Motor neuron (in vitro differentiated cells): Measurements from ENCODE around the gene GPR108. TPM values are rescaled to one million over a fixed set of nuclear protein-coding genes. Genes with fewer than 3 reads are reported as not detected.

ENCODE experiments used
- total RNA-seq, 8 experiments: library from RNA; unstranded; fragments of 300-600 nt; gene quantifications; 2 replicates each; pipeline versions ENCODE4 v1.2.3 to v1.2.4, GENCODE V29; 2022

Gene GPR108
- total RNA-seq, 8 experiments from 2014 or later: 19.0 to 76.9 (median 31.0) TPM

Other genes starting within 250 kb of the GPR108 start
- gene TUBB4A, start 235.3 kb downstream of the GPR108 start, total RNA-seq: 10 to 100 TPM in 6 of 8 experiments, 1 to 10 TPM in 2; 4.8 to 32.5 (median 15.1) TPM
- gene TNFSF9, start 206.6 kb downstream of the GPR108 start, total RNA-seq: 100 to 1,000 TPM in 1 of 8 experiments, 10 to 100 TPM in 2, 1 to 10 TPM in 5; 1.7 to 118 (median 5.9) TPM
- gene CD70, start 146.4 kb downstream of the GPR108 start, total RNA-seq: 100 to 1,000 TPM in 3 of 8 experiments, 10 to 100 TPM in 2, 1 to 10 TPM in 2, under 1 TPM in 1; 0.71 to 175 (median 11.5) TPM
- gene TNFSF14, start 67.4 kb downstream of the GPR108 start, total RNA-seq: under 1 TPM in 6 of 8 experiments, not detected in 2; 0.04 to 0.77 (median 0.32) TPM
- gene C3, start 16.9 kb downstream of the GPR108 start, total RNA-seq: 100 to 1,000 TPM in 3 of 8 experiments, 1 to 10 TPM in 2, under 1 TPM in 2, not detected in 1; 0.29 to 441 (median 3.3) TPM
- 10 to 100 TPM in 3 of 8 experiments, 1 to 10 TPM in 5; 5.8 to 28.7 (median 9.2) TPM for gene TRIP10, start 2.1 kb upstream of the GPR108 start, total RNA-seq
- gene SH2D3A, start 29.9 kb upstream of the GPR108 start, total RNA-seq: 1 to 10 TPM in 3 of 8 experiments, under 1 TPM in 5; 0.07 to 3.1 (median 0.29) TPM
- under 1 TPM in 4 of 8 experiments, not detected in 4; 0.29 to 0.66 (median 0.36) TPM for gene VAV1, start 35.1 kb upstream of the GPR108 start, total RNA-seq
- gene ADGRE1, start 150.0 kb upstream of the GPR108 start, total RNA-seq: not detected